Trophoblast cell (in vitro differentiated cells and primary cell): ENCODE measurements around the gene KPNA1.

Source experiments
- DNase-seq, 2 donors: peaks; one replicate each; pipeline ENCODE4 v3.0.0-alpha.2; 2016
- H2AFZ ChIP-seq: 2 replicates; pipeline ENCODE4 v1.6.1; 2013; ENCODE audit warnings: low read length, moderate library complexity, mild to moderate bottlenecking; ENCODE audit not compliant: insufficient read depth, poor library complexity
- H2AK5ac ChIP-seq: 2 replicates; pipeline ENCODE4 v1.6.1; 2013; ENCODE audit warnings: mild to moderate bottlenecking, low read length
- H2BK120ac ChIP-seq: 2 replicates; pipeline ENCODE4 v1.6.1; 2013; ENCODE audit warnings: low read length, mild to moderate bottlenecking, moderate library complexity; ENCODE audit not compliant: insufficient read depth, poor library complexity
- H2BK12ac ChIP-seq: 2 replicates; pipeline ENCODE4 v1.6.1; 2013; ENCODE audit warnings: mild to moderate bottlenecking, low read length, moderate library complexity
- H2BK5ac ChIP-seq: 2 replicates; pipeline ENCODE4 v1.6.1; 2013; ENCODE audit warnings: low read length, low read depth, moderate library complexity, mild to moderate bottlenecking; ENCODE audit not compliant: poor library complexity
- H3K14ac ChIP-seq: 2 replicates; pipeline ENCODE4 v1.6.1; 2013; ENCODE audit warnings: mild to moderate bottlenecking, low read length
- H3K18ac ChIP-seq: 2 replicates; pipeline ENCODE4 v1.6.1; 2013; ENCODE audit warnings: mild to moderate bottlenecking, low read length
- H3K23ac ChIP-seq: 2 replicates; pipeline ENCODE4 v1.6.1; 2013; ENCODE audit warnings: low read length
- H3K27ac ChIP-seq: 2 replicates; pipeline ENCODE4 v1.5.1; 2013; ENCODE audit warnings: low read depth, mild to moderate bottlenecking, inconsistent platforms, low read length, moderate library complexity
- H3K27me3 ChIP-seq: 2 replicates; pipeline ENCODE4 v1.6.1; 2013; ENCODE audit warnings: inconsistent platforms, mild to moderate bottlenecking, low read length, moderate library complexity; ENCODE audit not compliant: insufficient read depth
- H3K36me3 ChIP-seq, 2 experiments: 1 replicate in 1 of 2; 2 replicates in 1 of 2; pipeline ENCODE4 v1.6.1; 2013; ENCODE audit warnings: low read length in 2 of 2, mild to moderate bottlenecking in 2 of 2, moderate library complexity in 1 of 2; ENCODE audit not compliant: insufficient read depth in 2 of 2, control insufficient read depth in 1 of 2
- H3K4ac ChIP-seq: 2 replicates; pipeline ENCODE4 v1.6.1; 2013; ENCODE audit warnings: low read depth, mild to moderate bottlenecking, low read length, moderate library complexity
- H3K4me1 ChIP-seq, 2 experiments: 1 replicate in 1 of 2; 2 replicates in 1 of 2; pipeline ENCODE4 v1.6.1; 2013; ENCODE audit warnings: low read length in 2 of 2, mild to moderate bottlenecking in 2 of 2, moderate library complexity in 1 of 2; ENCODE audit not compliant: insufficient read depth in 2 of 2, control insufficient read depth in 1 of 2
- H3K4me2 ChIP-seq: 2 replicates; pipeline ENCODE4 v1.6.1; 2013; ENCODE audit warnings: inconsistent platforms, mild to moderate bottlenecking, low read length, moderate library complexity
- H3K4me3 ChIP-seq: 2 replicates; pipeline ENCODE4 v1.5.1; 2013; ENCODE audit warnings: mild to moderate bottlenecking, low read depth, low read length, inconsistent platforms
- H3K79me1 ChIP-seq: one replicate; pipeline ENCODE4 v1.6.1; 2013; ENCODE audit warnings: low read length
- H3K79me2 ChIP-seq: 2 replicates; pipeline ENCODE4 v1.6.1; 2013; ENCODE audit warnings: low read length, mild to moderate bottlenecking; ENCODE audit not compliant: control insufficient read depth, insufficient read depth, poor library complexity
- H3K9ac ChIP-seq: 2 replicates; pipeline ENCODE4 v1.6.1; 2013; ENCODE audit warnings: mild to moderate bottlenecking, low read length
- H3K9me3 ChIP-seq: 2 replicates; pipeline ENCODE4 v1.6.1; 2013; ENCODE audit warnings: low read depth, mild to moderate bottlenecking, control low read depth, inconsistent platforms, low read length; ENCODE audit not compliant: insufficient read depth
- H4K12ac ChIP-seq: 2 replicates; pipeline ENCODE4 v1.6.1; 2013; ENCODE audit warnings: low read depth, mild to moderate bottlenecking, low read length, moderate library complexity
- H4K8ac ChIP-seq: 2 replicates; pipeline ENCODE4 v1.6.1; 2013; ENCODE audit warnings: low read depth, mild to moderate bottlenecking, low read length, moderate library complexity
- H4K91ac ChIP-seq: one replicate; pipeline ENCODE4 v1.6.1; 2013; ENCODE audit warnings: low read depth, mild to moderate bottlenecking, low read length, moderate library complexity
- WGBS: extraction: QIAGEN DNeasy Blood & Tissue Kit; methylation state at CpG from one replicate; pipeline ENCODE4 v1.1.7; 2013; ENCODE audit warnings: missing lambda C conversion rate; ENCODE audit not compliant: insufficient read length, insufficient coverage; ENCODE audit errors: extremely low coverage; 5-methylcytosine and 5-hydroxymethylcytosine counted together

Gene KPNA1

GRCh38 chr3:122497425-122497824, 17.3 kb downstream of the KPNA1 start:
- Histone ChIP-seq H2BK12ac (no peak overlapping the region), H2BK5ac (no peak overlapping the region), H4K8ac (no peak overlapping the region), H3K23ac (no peak overlapping the region), H3K9me3 (no peaks in the 10 kb centered on the region), H2AFZ (no peak overlapping the region), H3K36me3 (peaks cover 0 to 3% of the 10 kb centered on the region in 2 experiments), H3K27me3 (no peaks in the 10 kb centered on the region), H3K18ac (no peak overlapping the region), H3K4me2 (no peak overlapping the region), H3K79me2 (peaks cover 3% of the 10 kb centered on the region), H3K4ac (no peak overlapping the region), H3K9ac (no peak overlapping the region), H4K12ac (no peak overlapping the region), H3K79me1 (peaks cover 1% of the 10 kb centered on the region), H3K14ac (no peak overlapping the region), H4K91ac (no peak overlapping the region), H3K4me1 (peaks cover 0 to 2% of the 10 kb centered on the region in 2 experiments), H3K4me3 (no peak overlapping the region), H2BK120ac (no peak overlapping the region), H2AK5ac (no peak overlapping the region), H3K27ac (no peak overlapping the region)
- DNase-seq, result peak in 1 of 2 donors; percentile 16
- no CpG with 5 or more reads among the region's 1 CpG for WGBS

GRCh38 chr3:122496508-122496907, 18.2 kb downstream of the KPNA1 start:
- H3K14ac ChIP-seq, result no peak overlapping the region
- no peak overlapping the region for H3K27ac ChIP-seq
- no peak overlapping the region for H4K8ac ChIP-seq
- H2BK120ac ChIP-seq, result no peak overlapping the region
- no peak overlapping the region for H2AK5ac ChIP-seq
- H3K9me3 ChIP-seq, result no peaks in the 10 kb centered on the region
- DNase-seq, result no peak
- H3K4me3 ChIP-seq, result no peak overlapping the region
- H2BK12ac ChIP-seq, result no peak overlapping the region
- no peaks in the 10 kb centered on the region for H3K27me3 ChIP-seq
- H4K12ac ChIP-seq, result no peak overlapping the region
- peak overlapping the region; percentile 89 for H2BK5ac ChIP-seq
- H3K36me3 ChIP-seq, result peaks cover 0 to 3% of the 10 kb centered on the region in 2 experiments
- H2AFZ ChIP-seq, result no peak overlapping the region
- peak overlapping the region; percentile 14 for H3K18ac ChIP-seq
- no peak overlapping the region for H3K4me2 ChIP-seq
- WGBS, result no CpG with 5 or more reads among the region's 2 CpGs
- no peak overlapping the region for H3K23ac ChIP-seq
- peaks cover 3% of the 10 kb centered on the region for H3K79me2 ChIP-seq
- peak overlapping the region; percentile 75 for H3K4ac ChIP-seq
- peak overlapping the region; percentile 80 for H4K91ac ChIP-seq
- no peak overlapping the region for H3K9ac ChIP-seq
- H3K79me1 ChIP-seq, result peaks cover 1% of the 10 kb centered on the region
- peaks cover 0 to 2% of the 10 kb centered on the region in 2 experiments for H3K4me1 ChIP-seq

GRCh38 chr3:122493296-122493695, 21.4 kb downstream of the KPNA1 start:
- Histone ChIP-seq H3K14ac (no peak overlapping the region), H4K91ac (no peak overlapping the region), H3K9me3 (no peaks in the 10 kb centered on the region), H2BK12ac (no peak overlapping the region), H2BK5ac (no peak overlapping the region), H3K27ac (no peak overlapping the region), H3K36me3 (peaks cover 0 to 3% of the 10 kb centered on the region in 2 experiments), H3K4me2 (no peak overlapping the region), H3K27me3 (no peaks in the 10 kb centered on the region), H3K4me3 (no peak overlapping the region), H3K9ac (no peak overlapping the region), H3K4ac (no peak overlapping the region), H3K4me1 (peaks cover 0 to 4% of the 10 kb centered on the region in 2 experiments), H3K79me2 (peaks cover 3% of the 10 kb centered on the region), H4K8ac (no peak overlapping the region), H3K18ac (no peak overlapping the region), H2AK5ac (no peak overlapping the region), H3K79me1 (peaks cover 1% of the 10 kb centered on the region), H2AFZ (no peak overlapping the region), H3K23ac (no peak overlapping the region), H2BK120ac (no peak overlapping the region), H4K12ac (no peak overlapping the region)
- no peak for DNase-seq
- no CpG with 5 or more reads among the region's 3 CpGs for WGBS

GRCh38 chr3:122488262-122488973, 26.3 kb downstream of the KPNA1 start:
- Histone ChIP-seq H3K23ac (no peak overlapping the region), H3K27me3 (no peaks in the 10 kb centered on the region), H2AFZ (no peak overlapping the region), H3K4me3 (no peak overlapping the region), H3K9ac (no peak overlapping the region), H3K14ac (no peak overlapping the region), H4K8ac (no peak overlapping the region), H3K9me3 (no peaks in the 10 kb centered on the region), H4K12ac (no peak overlapping the region), H3K4me2 (no peak overlapping the region), H2BK120ac (no peak overlapping the region), H3K4me1 (peaks cover 2 to 5% of the 10 kb centered on the region in 2 experiments), H2AK5ac (no peak overlapping the region), H3K4ac (no peak overlapping the region), H3K79me1 (no peaks in the 10 kb centered on the region), H3K79me2 (no peaks in the 10 kb centered on the region), H2BK5ac (no peak overlapping the region), H3K36me3 (no peaks in the 10 kb centered on the region), H3K27ac (no peak overlapping the region), H2BK12ac (no peak overlapping the region), H4K91ac (no peak overlapping the region), H3K18ac (peak overlapping the region; percentile 71)
- DNase-seq, result peak in 1 of 2 donors; percentile 4
- WGBS, result no CpG with 5 or more reads among the region's 7 CpGs
